Head of caudate nucleus (tissue), 42 donors: ENCODE data around the gene MUC5AC.

Experiments
- DNase-seq, 42 donors: peaks; one replicate each; pipeline versions ENCODE4 v3.0.0 to v3.0.0-alpha.2; 2020 to 2021; ENCODE audit warnings: mixed read lengths in 7 of 42
- intact Hi-C: fragments of 100-400 bp; cut with DNase I; formaldehyde crosslinking; loops from one replicate; pipeline ENCODE4 v1.15.0; 2022

The MUC5AC gene

GRCh38 chr11:1119604-1120146, 38.1 kb upstream of the MUC5AC start:
- intact Hi-C loops = no loop called here
- peak in 10 of 42 donors; percentile 1 to 24 (median 7) for DNase-seq

- peak in 10 of 42 donors; percentile 0 to 20 (median 6) for DNase-seq
- intact Hi-C loops = no loop called here
Measured at GRCh38 chr11:1120532-1121330, 37.0 kb upstream of the MUC5AC start.

GRCh38 chr11:1121331-1121812, 36.4 kb upstream of the MUC5AC start:
- intact Hi-C loops = no loop called here
- peak in 9 of 42 donors; percentile 2 to 29 (median 8) for DNase-seq

GRCh38 chr11:1121813-1122663, 35.7 kb upstream of the MUC5AC start:
- DNase-seq = peak in 13 of 42 donors; percentile 3 to 39 (median 10)
- intact Hi-C loops = no loop called here

- intact Hi-C loops = no loop called here
- peak in 5 of 42 donors; percentile 1 to 18 (median 2) for DNase-seq
Measured at GRCh38 chr11:1122664-1123002, 35.1 kb upstream of the MUC5AC start.

- DNase-seq = peak in 4 of 42 donors; percentile 1 to 4 (median 2)
- intact Hi-C loops = no loop called here
Measured at GRCh38 chr11:1123970-1124369, 33.8 kb upstream of the MUC5AC start.

- intact Hi-C loops = no loop called here
Measured at GRCh38 chr11:1125803-1126202, 31.9 kb upstream of the MUC5AC start.

GRCh38 chr11:1126491-1126926, 31.2 kb upstream of the MUC5AC start:
- DNase-seq = peak in 10 of 42 donors; percentile 3 to 31 (median 6)
- intact Hi-C loops = no loop called here

More at GRCh38 chr11:1125803-1126202, 31.9 kb upstream of the MUC5AC start:
- DNase-seq = peak in 11 of 42 donors; percentile 0 to 23 (median 10)

- intact Hi-C loops = no loop called here
- DNase-seq = peak in 11 of 42 donors; percentile 2 to 34 (median 9)
Measured at GRCh38 chr11:1126935-1127663, 30.7 kb upstream of the MUC5AC start.

GRCh38 chr11:1127664-1128162, 30.0 kb upstream of the MUC5AC start:
- peak in 7 of 42 donors; percentile 1 to 35 (median 3) for DNase-seq
- intact Hi-C loops = no loop called here

GRCh38 chr11:1128311-1129142, 29.2 kb upstream of the MUC5AC start:
- DNase-seq = peak in 9 of 42 donors; percentile 2 to 31 (median 6)
- intact Hi-C loops = no loop called here

- intact Hi-C loops = no loop called here
- DNase-seq = peak in 5 of 42 donors; percentile 4 to 14 (median 10)
Measured at GRCh38 chr11:1129143-1129610, 28.6 kb upstream of the MUC5AC start.

GRCh38 chr11:1129611-1130160, 28.1 kb upstream of the MUC5AC start:
- peak in 8 of 42 donors; percentile 2 to 34 (median 11) for DNase-seq
- intact Hi-C loops = no loop called here

GRCh38 chr11:1130276-1131032, 27.3 kb upstream of the MUC5AC start:
- peak in 11 of 42 donors; percentile 0 to 26 (median 7) for DNase-seq
- intact Hi-C loops = no loop called here

GRCh38 chr11:1131033-1131911, 26.5 kb upstream of the MUC5AC start:
- peak in 10 of 42 donors; percentile 2 to 30 (median 6) for DNase-seq
- intact Hi-C loops = no loop called here
